HG03354 (cell line): ENCODE measurements around the gene ME3.

ENCODE experiments used
- ATAC-seq: cut with Tn5 transposase; IDR thresholded peaks from one replicate; pipeline ENCODE4 v1.9.1; 2021; ENCODE audit warnings: mild to moderate bottlenecking; ENCODE audit not compliant: unreplicated experiment, poor library complexity, severe bottlenecking

ME3 gene

GRCh38 chr11:86506235-86506634 lies 166.2 kb downstream of the ME3 start:
- no peak for ATAC-seq

DNA sequence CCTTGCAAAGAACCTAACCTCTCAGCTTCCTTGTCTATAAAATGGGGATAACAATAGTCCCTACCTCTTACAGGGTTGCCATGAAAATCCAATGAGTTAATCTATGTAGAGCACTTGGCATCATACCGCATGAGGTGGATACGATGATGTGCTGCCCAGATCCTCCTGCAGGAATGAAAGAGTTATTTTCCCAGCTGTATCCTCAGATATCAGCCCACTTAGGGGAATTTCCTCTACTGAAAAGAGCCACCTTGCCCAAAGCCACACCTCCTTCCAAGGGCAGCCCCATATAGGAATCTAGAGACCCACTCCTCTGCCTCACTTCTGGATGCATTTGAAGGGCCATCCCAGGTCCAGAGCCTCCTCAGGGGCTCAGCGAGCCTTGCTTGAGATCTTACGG lies 169.3 kb downstream of the ME3 start:
- no peak for ATAC-seq

DNA sequence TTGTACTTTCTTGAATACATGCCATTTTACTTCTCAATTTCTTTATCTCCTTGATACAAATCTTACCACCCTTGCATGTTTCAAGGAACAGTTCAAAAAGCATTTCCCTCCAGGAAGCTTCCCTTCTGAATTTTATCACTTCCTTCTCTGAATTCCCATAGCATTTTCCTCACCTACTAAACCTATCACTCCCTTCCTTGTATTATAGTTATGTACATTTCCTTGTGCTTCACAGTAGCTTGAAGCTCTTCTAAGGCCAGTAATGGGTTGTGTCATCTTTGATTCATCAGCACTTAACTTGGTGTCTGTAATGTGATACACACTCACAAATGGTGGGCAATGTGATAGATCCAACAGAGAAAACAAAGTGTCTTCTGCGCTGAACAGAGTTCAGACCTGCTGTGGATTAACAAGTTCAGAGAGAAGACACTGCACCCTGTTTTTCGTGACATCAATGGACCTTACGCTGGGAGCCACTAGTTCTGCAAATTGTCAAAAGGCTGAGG lies 170.2 kb downstream of the ME3 start:
- no peak for ATAC-seq

DNA sequence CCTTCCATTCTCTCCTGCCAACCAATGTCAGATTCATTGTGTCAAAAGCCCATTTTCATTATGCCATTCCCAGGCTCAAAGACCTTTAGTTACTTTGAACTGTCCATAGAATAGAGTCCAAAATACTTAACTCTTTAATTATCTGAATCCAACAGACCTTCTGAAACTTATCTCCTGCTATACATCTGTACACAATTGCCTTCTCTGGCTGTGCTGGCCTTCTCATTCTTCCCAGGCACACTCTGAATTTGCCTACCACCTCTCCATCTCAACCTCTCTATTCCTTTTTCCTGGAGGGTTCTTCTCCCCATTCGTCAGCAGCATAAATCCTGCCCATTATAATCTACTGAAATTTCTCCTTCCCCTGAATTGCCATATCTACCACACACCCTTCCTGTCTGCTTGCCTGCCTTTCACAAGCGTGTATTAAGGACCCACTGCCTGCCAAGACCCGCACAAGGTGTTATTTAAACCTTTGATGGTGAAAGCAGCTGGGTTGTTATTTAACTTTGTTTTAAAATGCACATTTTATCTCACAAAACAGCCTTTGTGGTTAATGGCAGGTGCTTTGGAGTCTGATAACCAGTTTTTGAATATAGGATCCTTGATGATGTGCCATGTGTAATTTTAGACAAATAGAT lies 171.8 kb downstream of the ME3 start:
- ATAC-seq = no peak

DNA sequence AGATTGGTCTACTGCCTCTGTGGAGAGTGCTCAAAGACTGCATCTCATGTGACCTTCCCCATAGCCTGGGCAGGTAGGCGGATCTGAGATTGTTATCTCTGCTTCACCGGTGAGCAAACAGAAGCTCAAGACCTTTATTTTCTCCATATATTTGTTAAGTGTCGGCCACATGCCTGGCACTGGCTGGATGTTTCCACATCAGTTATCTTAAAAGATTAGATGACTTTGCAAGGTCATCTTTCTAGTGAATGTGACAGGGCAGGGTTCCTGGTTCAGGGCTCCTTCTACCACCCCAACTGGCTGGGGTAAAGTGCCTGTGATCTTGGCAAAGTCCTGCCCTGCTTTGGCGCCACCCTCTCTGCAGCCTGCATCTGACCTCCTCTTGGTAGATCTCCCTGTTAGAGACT lies 172.7 kb downstream of the ME3 start:
- ATAC-seq = no peak

DNA sequence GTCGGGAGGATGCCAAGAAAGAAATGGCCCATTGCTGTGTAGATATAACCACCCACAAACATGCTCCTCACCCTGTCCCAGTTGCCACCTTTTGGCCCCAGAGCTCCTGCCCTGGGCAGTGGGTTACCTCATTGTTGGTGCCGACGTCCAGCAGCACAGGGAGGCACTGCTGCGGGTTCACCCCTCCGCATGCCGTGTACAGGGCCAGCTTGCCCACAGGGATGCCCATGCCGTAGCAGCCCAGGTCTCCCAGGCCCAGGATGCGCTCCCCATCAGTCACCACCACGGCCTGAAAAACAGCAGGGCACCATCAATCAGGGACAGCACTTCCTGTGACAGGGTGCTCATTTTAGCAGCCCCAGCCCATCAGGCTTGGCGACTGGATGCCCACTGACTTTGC lies 174.6 kb downstream of the ME3 start:
- no peak for ATAC-seq

GRCh38 chr11:86497310-86497709 lies 175.1 kb downstream of the ME3 start:
- ATAC-seq = no peak

DNA sequence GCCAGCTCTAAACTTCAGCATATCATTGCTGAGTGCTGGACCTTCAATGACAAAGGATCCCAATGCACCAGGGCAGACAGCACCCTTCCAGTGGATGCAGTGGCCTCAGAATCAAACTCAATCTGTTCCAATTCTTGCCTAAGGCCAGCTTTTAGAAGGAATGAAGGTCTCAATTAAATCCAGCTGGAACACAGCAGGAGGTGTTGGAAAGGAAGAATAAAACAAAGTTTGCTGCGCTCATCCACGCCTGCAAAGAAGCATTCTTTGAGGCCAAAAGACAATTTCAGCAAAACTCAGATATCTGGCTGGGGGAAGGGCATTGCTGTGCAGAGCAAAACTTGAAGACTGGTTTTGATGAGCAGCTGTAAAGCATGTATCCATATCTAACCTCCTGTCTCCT lies 177.1 kb downstream of the ME3 start:
- no peak for ATAC-seq

DNA sequence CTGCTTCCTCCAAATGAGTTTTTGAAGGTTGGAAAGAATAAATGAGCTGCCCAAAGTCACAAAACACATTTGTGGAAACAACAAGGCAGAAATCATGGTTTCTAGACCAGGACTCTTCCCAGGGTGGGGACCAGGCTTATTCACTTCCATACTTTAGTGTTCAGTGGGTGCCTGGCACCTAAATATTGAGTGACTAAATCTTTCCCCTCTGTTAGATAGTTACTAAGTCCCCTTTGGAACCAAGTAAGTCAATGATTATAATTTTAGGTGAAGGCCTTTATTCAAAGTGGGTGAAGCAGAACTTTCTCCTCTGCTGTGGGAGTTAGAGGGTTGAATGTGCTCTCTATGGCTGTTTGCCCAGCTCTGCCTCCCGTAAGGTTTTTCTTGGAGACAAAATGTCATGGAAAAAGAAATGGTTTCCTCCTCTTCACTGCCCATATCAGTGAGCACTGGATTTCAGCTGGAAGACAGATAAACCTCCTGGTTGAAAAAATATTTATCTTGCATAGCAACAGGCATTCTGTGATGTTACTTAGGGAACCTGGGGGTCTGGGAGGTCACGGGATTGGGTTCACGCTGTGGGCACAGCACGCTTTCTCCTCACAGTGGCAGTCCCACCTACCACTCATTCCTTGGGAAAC lies 179.9 kb downstream of the ME3 start:
- ATAC-seq = no peak

DNA sequence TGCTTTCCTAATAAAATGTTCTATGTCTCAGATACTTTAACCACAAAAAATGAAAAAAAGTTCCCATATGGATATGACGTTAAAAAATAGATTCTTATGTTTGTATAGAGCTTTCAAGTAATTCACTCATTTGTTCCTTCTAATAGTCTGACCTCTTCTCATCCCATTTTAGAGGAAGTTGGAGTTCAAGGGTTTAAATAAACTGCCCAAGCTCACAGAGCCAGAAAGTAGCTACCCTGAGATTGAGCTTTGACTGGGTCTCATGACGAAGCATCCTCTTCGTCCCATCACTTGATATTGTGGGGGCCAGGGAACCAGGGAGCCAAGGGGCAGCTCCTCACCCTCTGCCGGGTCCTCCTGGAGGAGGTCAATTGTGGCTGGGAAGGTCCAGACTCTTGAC lies 181.4 kb downstream of the ME3 start:
- ATAC-seq = no peak

DNA sequence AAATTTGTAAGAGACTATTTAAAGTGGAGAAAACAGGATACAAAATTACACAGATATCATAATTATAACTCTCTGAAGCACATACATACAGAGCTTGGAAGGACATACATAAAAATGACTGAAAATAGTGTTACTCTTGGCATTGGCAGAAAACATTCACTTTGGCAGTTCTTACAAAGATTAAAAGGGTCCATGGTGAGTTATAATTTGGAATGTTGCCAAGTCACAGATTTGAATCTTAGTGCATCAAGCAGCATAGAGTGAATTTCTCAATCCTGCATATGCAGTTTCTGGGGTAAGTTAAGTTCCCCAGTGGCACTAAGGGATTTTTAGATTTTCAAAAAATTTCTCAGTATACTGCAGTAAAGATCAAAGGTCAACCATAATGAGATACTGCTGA lies 181.8 kb downstream of the ME3 start:
- no peak for ATAC-seq

GRCh38 chr11:86489442-86489841 lies 183.0 kb downstream of the ME3 start:
- no peak for ATAC-seq

- no peak for ATAC-seq
Measured at GRCh38 chr11:86488553-86488952, 183.9 kb downstream of the ME3 start.

GRCh38 chr11:86487671-86488070 lies 184.7 kb downstream of the ME3 start:
- ATAC-seq = no peak

DNA sequence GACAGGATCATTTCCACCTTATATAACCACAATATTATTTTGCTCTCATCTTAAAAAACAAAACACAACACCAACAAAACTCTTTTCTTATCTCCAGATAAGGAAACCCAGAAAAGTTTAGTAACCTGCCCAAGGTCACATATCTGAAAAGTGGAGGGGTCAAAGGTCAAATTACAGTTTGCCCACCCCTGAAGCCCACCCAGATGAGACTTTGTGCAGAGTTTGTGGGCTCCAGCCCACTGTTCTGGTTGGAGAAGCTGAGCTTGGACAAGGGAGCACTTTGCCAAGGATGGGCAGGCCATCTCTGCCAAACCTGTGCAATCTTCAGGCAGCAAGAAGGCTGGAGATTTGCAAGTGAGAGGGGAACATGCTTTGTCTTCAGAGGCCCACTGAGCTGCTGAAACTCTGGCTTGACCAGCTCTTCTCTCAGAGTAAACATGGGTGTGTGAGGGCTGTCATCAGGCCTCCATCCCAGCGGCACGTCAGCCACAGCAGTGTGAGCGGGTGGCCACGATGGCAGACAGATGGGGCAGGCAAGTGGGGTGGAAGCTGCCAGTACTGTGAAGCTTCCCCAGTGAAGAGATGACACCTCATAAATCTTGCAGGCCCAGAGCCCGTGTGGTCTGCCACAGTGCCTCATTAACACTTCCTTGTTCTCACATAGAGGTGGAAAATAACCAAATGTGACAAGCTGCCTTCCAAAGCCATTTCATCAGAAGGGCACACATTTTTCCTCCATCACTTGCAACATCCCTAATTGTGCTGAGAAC lies 186.0 kb downstream of the ME3 start:
- no peak for ATAC-seq

GRCh38 chr11:86484795-86485166 lies 187.6 kb downstream of the ME3 start:
- no peak for ATAC-seq

- ATAC-seq = no peak
Measured at GRCh38 chr11:86483940-86484794, 188.2 kb downstream of the ME3 start.

- no peak for ATAC-seq
Measured at GRCh38 chr11:86483610-86483939, 188.8 kb downstream of the ME3 start.

- ATAC-seq = no peak
Measured at GRCh38 chr11:86482692-86483091, 189.7 kb downstream of the ME3 start.

- ATAC-seq = no peak
Measured at GRCh38 chr11:86481399-86481798, 191.0 kb downstream of the ME3 start.
